Thymus (tissue), 11 donors: ENCODE measurements around the gene INPP5A. TPM values are rescaled to one million over a fixed set of nuclear protein-coding genes. Genes with fewer than 3 reads are reported as not detected.

ENCODE experiments used
- DNase-seq, 9 donors: peaks; one replicate each; pipeline ENCODE4 v3.0.0-alpha.2; 2013; ENCODE audit warnings: low spot score in 9 of 9, low read depth in 6 of 9, missing footprints in 1 of 9
- H3K27ac ChIP-seq, 2 donors: one replicate each; pipeline ENCODE4 v1.5.1; 2013; ENCODE audit warnings: control low read depth in 1 of 2, low read depth in 1 of 2, low read length in 1 of 2, mild to moderate bottlenecking in 1 of 2, moderate library complexity in 1 of 2
- H3K27me3 ChIP-seq, 2 donors: one replicate each; pipeline ENCODE4 v1.5.1; 2013; ENCODE audit warnings: low read length in 1 of 2; ENCODE audit not compliant: control insufficient read depth in 2 of 2, insufficient read depth in 1 of 2
- H3K36me3 ChIP-seq, 2 donors: one replicate each; pipeline ENCODE4 v1.5.1; 2013; ENCODE audit warnings: low read length in 1 of 2, mild to moderate bottlenecking in 1 of 2, moderate library complexity in 1 of 2; ENCODE audit not compliant: control insufficient read depth in 2 of 2, insufficient read depth in 2 of 2
- H3K4me1 ChIP-seq, 2 donors: one replicate each; pipeline ENCODE4 v1.5.1; 2013; ENCODE audit warnings: low read length in 2 of 2; ENCODE audit not compliant: control insufficient read depth in 2 of 2, insufficient read depth in 2 of 2
- H3K4me3 ChIP-seq, 2 donors: one replicate each; pipeline ENCODE4 v1.5.1; 2013; ENCODE audit warnings: low read length in 2 of 2, control low read depth in 1 of 2, mild to moderate bottlenecking in 1 of 2
- H3K9me3 ChIP-seq, 2 donors: one replicate each; pipeline ENCODE4 v1.5.1; 2013; ENCODE audit warnings: low read length in 1 of 2, mild to moderate bottlenecking in 1 of 2; ENCODE audit not compliant: control insufficient read depth in 2 of 2, insufficient read depth in 1 of 2
- WGBS: extraction: QIAGEN DNeasy Blood & Tissue Kit; methylation state at CpG from one replicate; pipeline ENCODE4 v1.1.7; 2013; 5-methylcytosine and 5-hydroxymethylcytosine counted together
- polyA plus RNA-seq: library from polyadenylated mRNA; stranded (reverse); fragments of 200-250 nt; gene quantifications from one replicate; pipeline ENCODE4 v1.2.3, GENCODE V29; 2013
- total RNA-seq: library from RNA; stranded (reverse); fragments of 120-200 nt; gene quantifications from one replicate; pipeline ENCODE4 v1.2.4, GENCODE V29; 2013
- donor health status: healthy.

Gene INPP5A
- total and polyA plus RNA-seq, 2 donors, result 11.0 to 14.6 TPM

- H3K9me3 ChIP-seq, result peaks cover 0 to 3% of the 10 kb centered on the region in 2 donors
- H3K27ac ChIP-seq, result no peak overlapping the region
- peaks cover 0 to 2% of the 10 kb centered on the region in 2 donors for H3K4me1 ChIP-seq
- H3K36me3 ChIP-seq, result no peaks in the 10 kb centered on the region
- no peak for DNase-seq
- 95% methylated on average over 15 of the region's 15 CpGs for WGBS
- H3K27me3 ChIP-seq, result peaks cover 2 to 19% of the 10 kb centered on the region in 2 donors
- H3K4me3 ChIP-seq, result no peak overlapping the region
Observed at GRCh38 chr10:132523561-132524442, 13.8 kb upstream of the INPP5A start.

GRCh38 chr10:132524443-132525285 lies 12.9 kb upstream of the INPP5A start:
- Histone ChIP-seq H3K27ac (no peak overlapping the region), H3K4me1 (no peaks in the 10 kb centered on the region), H3K9me3 (peaks cover 0 to under 1% of the 10 kb centered on the region in 2 donors), H3K36me3 (no peaks in the 10 kb centered on the region), H3K27me3 (peaks cover 2 to 15% of the 10 kb centered on the region in 2 donors), H3K4me3 (no peak overlapping the region)
- DNase-seq, result no peak
- 97% methylated on average over 23 of the region's 23 CpGs for WGBS

- 92% methylated on average over 16 of the region's 16 CpGs for WGBS
- H3K4me1 ChIP-seq, result no peaks in the 10 kb centered on the region
- no peak overlapping the region for H3K27ac ChIP-seq
Observed at GRCh38 chr10:132526676-132527075, 10.9 kb upstream of the INPP5A start.

GRCh38 chr10:132527339-132528063 lies 10.1 kb upstream of the INPP5A start:
- no peak for DNase-seq
- Histone ChIP-seq H3K36me3 (no peaks in the 10 kb centered on the region), H3K27me3 (peaks cover 2 to 13% of the 10 kb centered on the region in 2 donors), H3K4me1 (no peaks in the 10 kb centered on the region), H3K27ac (no peak overlapping the region), H3K4me3 (no peak overlapping the region), H3K9me3 (peaks cover 0 to 4% of the 10 kb centered on the region in 2 donors)
- WGBS, result 83% methylated on average over 21 of the region's 21 CpGs

More at GRCh38 chr10:132526676-132527075, 10.9 kb upstream of the INPP5A start:
- Histone ChIP-seq H3K36me3 (no peaks in the 10 kb centered on the region), H3K4me3 (no peak overlapping the region), H3K27me3 (peaks cover 2 to 13% of the 10 kb centered on the region in 2 donors), H3K9me3 (peaks cover 0 to 4% of the 10 kb centered on the region in 2 donors)
- DNase-seq, result no peak

- WGBS, result 69% methylated on average over 11 of the region's 11 CpGs
- Histone ChIP-seq H3K4me3 (no peak overlapping the region), H3K4me1 (no peaks in the 10 kb centered on the region), H3K9me3 (peaks cover 0 to 4% of the 10 kb centered on the region in 2 donors), H3K27ac (no peak overlapping the region), H3K36me3 (no peaks in the 10 kb centered on the region), H3K27me3 (peaks cover 2 to 13% of the 10 kb centered on the region in 2 donors)
- no peak for DNase-seq
Observed at GRCh38 chr10:132528064-132528691, 9.4 kb upstream of the INPP5A start.

GRCh38 chr10:132532179-132532578 lies 5.4 kb upstream of the INPP5A start:
- Histone ChIP-seq H3K27ac (no peak overlapping the region), H3K4me1 (peaks cover 5 to 12% of the 10 kb centered on the region in 2 donors), H3K9me3 (peaks cover 0 to 4% of the 10 kb centered on the region in 2 donors), H3K4me3 (no peak overlapping the region), H3K27me3 (peaks cover 0 to 13% of the 10 kb centered on the region in 2 donors), H3K36me3 (no peaks in the 10 kb centered on the region)
- DNase-seq, result no peak
- 98% methylated on average over 6 of the region's 6 CpGs for WGBS

GRCh38 chr10:132532749-132533560 lies 4.6 kb upstream of the INPP5A start:
- H3K4me3 ChIP-seq, result no peak overlapping the region
- no peaks in the 10 kb centered on the region for H3K36me3 ChIP-seq
- H3K27ac ChIP-seq, result no peak overlapping the region
- WGBS, result 97% methylated on average over 14 of the region's 14 CpGs
- peaks cover 0 to 7% of the 10 kb centered on the region in 2 donors for H3K27me3 ChIP-seq
- no peak for DNase-seq
- peaks cover 0 to 4% of the 10 kb centered on the region in 2 donors for H3K9me3 ChIP-seq
- peaks cover 5 to 12% of the 10 kb centered on the region in 2 donors for H3K4me1 ChIP-seq
